ENCODE measurements around the gene GATA1. TPM values are rescaled to one million over a fixed set of nuclear protein-coding genes. Genes with fewer than 3 reads are reported as not detected.

GATA1 gene
- total RNA-seq, 1 donor from 2014 or later = not detected

DNA sequence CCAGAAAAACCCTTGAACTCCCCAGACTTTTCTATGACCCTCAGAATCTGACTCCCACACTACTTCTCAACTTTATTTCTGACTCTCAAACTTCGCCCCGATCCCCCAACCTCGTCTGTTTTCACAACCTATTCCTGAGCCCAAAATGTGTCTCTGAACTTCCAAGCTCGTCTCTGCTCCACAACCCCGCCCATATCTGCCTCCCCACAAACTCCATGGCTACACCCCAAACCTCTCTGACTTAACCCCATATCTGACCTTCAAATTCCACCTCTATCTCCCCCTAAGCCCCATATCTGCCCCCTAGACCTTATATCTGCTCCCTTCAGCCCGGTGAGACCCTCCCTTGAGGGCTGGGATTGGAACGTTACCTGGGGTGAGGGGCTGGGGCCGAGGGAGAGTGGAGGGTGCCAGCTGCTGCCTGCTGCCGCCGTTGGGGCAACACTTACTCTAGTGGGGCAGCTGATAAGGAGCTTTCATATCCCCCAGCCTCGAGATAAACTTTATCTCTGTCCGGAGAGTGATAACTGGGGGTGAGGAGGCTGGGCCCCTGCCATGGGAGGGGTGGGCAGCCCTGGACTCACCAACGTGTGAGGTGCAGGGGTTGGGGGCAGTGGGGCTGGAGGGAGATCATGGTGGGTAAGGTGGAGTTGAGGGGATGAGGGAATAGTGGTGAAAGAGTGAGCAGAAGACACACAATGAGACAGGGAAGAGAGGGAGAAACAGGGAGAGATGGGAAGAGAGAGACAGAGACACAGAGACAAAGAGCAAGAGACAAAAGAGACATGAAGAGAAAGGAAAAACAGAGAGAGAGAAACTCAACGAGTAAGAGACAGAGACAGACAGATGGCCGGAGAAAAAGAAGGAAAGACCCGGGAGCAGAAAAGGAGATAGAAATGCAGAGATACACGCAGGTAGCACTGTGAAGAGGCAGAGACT, 1.4 kb downstream of the GATA1 start:
- intact Hi-C loops (cut with micrococcal nuclease) = no loop called here
- Mint-ChIP-seq H3K36me3 (ENCODE audit: low read depth) (no peaks in the 10 kb centered on the region), H3K4me1 (ENCODE audit: low read depth) (no peaks in the 10 kb centered on the region), H3K4me3 (no peak overlapping the region), H3K27ac (no peak overlapping the region), H3K9me3 (no peaks in the 10 kb centered on the region), H3K27me3 (ENCODE audit: insufficient read depth) (peaks cover 10% of the 10 kb centered on the region)
- no peak for DNase-seq (ENCODE audit: low spot score)

DNA sequence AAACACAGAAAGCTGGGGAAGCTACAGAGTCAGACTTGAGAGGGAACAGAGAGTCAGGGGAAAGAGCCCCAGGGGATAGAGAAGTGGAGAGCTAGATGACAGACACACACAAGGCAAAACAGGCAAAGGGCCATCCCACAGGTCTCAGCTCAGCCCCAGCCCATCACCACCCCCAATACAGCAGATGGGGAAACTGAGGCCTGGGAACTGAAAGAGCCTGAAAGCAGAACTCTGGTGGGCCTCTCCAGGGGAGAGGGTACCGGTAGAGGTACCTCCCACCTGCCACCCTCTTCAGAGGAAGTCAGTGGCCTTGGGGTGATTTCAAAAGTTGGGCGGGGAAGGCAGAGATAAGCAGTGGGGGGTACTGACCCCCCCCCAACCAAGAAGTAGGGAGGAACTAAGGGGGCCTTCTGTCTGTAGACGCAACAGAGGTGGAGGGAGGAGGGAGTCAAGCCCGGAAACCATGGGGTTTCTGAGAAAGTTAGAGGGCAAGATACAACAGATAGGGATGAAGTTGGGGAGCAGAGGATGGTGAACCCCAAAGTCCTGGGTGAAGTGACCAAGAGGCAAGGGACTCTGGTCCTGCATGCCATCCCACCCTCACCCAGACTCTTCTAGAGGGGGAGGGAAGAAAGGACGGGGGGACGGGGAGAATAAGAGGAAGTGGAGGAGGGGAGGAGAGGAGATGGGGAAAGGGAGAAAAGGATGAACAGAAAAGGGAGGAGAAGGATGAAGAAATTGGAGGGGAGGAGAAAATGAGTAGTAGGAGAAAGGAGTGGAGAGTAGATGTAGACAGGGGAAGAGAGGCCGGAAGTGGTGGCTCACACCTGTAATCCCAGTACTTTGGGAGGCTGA, 3.2 kb downstream of the GATA1 start:
- no peaks in the 10 kb centered on the region for H3K4me1 Mint-ChIP-seq (ENCODE audit: low read depth)
- no peak for DNase-seq (ENCODE audit: low spot score)
- no peaks in the 10 kb centered on the region for H3K36me3 Mint-ChIP-seq (ENCODE audit: low read depth)
- intact Hi-C loops (cut with micrococcal nuclease) = no loop called here
- H3K27me3 Mint-ChIP-seq (ENCODE audit: insufficient read depth) = peaks cover 10% of the 10 kb centered on the region
- no peaks in the 10 kb centered on the region for H3K9me3 Mint-ChIP-seq
- H3K27ac Mint-ChIP-seq = no peak overlapping the region
- no peak overlapping the region for H3K4me3 Mint-ChIP-seq

DNA sequence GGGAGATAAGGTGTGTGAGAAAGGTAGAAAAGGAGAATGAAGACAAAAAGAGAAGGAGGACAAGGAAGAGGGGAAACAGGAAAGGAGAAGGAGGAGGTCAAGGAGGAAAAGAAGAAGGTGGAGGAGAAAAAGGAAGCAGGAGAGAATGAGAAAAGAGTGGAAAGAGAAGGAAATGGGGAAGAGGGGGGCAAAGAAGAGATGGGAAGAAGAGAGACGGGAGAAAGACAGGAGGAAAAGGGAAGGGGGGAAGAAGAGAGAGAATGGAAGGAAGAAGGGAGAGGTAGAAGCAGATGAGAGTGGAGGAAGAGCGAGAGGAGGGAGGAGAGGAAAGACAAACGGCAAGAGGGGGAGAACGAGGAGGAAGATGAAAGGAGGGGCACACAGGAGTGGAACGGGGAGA, 4.1 kb downstream of the GATA1 start:
- Mint-ChIP-seq H3K36me3 (ENCODE audit: low read depth) (no peaks in the 10 kb centered on the region), H3K4me1 (ENCODE audit: low read depth) (no peaks in the 10 kb centered on the region), H3K9me3 (no peaks in the 10 kb centered on the region), H3K27me3 (ENCODE audit: insufficient read depth) (peaks cover 10% of the 10 kb centered on the region), H3K27ac (no peak overlapping the region), H3K4me3 (no peak overlapping the region)
- intact Hi-C loops (cut with micrococcal nuclease) = no loop called here
- DNase-seq (ENCODE audit: low spot score) = no peak

DNA sequence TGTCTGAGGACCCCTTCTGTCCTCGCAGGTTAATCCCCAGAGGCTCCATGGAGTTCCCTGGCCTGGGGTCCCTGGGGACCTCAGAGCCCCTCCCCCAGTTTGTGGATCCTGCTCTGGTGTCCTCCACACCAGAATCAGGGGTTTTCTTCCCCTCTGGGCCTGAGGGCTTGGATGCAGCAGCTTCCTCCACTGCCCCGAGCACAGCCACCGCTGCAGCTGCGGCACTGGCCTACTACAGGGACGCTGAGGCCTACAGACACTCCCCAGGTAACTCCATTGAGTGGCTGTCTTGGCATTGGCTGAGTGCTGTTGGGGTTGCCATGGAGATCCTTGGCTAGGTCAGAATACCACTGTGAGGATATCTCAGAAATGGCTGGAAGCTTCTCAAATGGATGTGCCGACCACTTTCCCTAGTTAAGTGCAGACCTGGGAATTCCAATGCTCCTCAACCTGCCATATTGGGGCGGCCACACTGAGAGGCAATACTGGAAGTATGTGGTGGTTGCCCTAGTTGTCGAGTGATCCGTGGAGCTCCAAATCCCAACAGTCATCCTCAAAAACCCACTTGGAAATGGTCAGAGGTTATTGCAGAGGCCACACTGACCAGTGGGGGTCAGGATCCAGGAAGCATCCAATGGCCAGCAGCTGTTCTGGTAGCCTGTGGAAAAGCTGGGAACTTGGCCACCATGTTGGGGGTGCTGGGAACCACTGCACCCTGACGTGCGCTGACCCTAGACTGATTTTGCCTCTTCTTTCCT, 4.9 kb downstream of the GATA1 start:
- Mint-ChIP-seq H3K9me3 (no peaks in the 10 kb centered on the region), H3K27ac (no peak overlapping the region), H3K27me3 (ENCODE audit: insufficient read depth) (peaks cover 10% of the 10 kb centered on the region), H3K36me3 (ENCODE audit: low read depth) (no peaks in the 10 kb centered on the region), H3K4me3 (no peak overlapping the region), H3K4me1 (ENCODE audit: low read depth) (no peaks in the 10 kb centered on the region)
- intact Hi-C loops (cut with micrococcal nuclease) = no loop called here
- DNase-seq (ENCODE audit: low spot score) = no peak

DNA sequence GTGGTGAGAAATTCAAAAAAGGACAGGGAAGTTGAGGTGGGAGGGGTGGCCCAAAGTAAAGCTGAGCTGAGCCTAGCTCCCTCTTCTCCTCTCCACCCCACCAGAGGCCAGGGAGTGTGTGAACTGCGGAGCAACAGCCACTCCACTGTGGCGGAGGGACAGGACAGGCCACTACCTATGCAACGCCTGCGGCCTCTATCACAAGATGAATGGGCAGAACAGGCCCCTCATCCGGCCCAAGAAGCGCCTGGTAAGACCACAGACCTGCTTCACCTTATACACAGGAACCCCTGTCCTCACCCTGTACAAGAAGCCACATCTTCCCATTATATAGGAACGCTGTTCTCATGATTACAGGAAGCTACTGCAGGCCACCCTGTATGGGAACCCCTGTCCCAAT, 5.8 kb downstream of the GATA1 start:
- no peak overlapping the region for H3K27ac Mint-ChIP-seq
- no peaks in the 10 kb centered on the region for H3K9me3 Mint-ChIP-seq
- no peaks in the 10 kb centered on the region for H3K4me1 Mint-ChIP-seq (ENCODE audit: low read depth)
- H3K36me3 Mint-ChIP-seq (ENCODE audit: low read depth) = no peaks in the 10 kb centered on the region
- peaks cover 5% of the 10 kb centered on the region for H3K27me3 Mint-ChIP-seq (ENCODE audit: insufficient read depth)
- intact Hi-C loops (cut with micrococcal nuclease) = no loop called here
- H3K4me3 Mint-ChIP-seq = no peak overlapping the region
- no peak for DNase-seq (ENCODE audit: low spot score)

DNA sequence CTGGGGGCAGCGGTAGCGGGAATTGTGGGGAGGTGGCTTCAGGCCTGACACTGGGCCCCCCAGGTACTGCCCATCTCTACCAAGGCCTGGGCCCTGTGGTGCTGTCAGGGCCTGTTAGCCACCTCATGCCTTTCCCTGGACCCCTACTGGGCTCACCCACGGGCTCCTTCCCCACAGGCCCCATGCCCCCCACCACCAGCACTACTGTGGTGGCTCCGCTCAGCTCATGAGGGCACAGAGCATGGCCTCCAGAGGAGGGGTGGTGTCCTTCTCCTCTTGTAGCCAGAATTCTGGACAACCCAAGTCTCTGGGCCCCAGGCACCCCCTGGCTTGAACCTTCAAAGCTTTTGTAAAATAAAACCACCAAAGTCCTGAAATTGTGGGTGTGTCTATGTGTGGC, 7.5 kb downstream of the GATA1 start:
- no peaks in the 10 kb centered on the region for H3K4me1 Mint-ChIP-seq (ENCODE audit: low read depth)
- H3K27me3 Mint-ChIP-seq (ENCODE audit: insufficient read depth) = peaks cover 3% of the 10 kb centered on the region
- DNase-seq (ENCODE audit: low spot score) = no peak
- H3K4me3 Mint-ChIP-seq = no peak overlapping the region
- no peak overlapping the region for H3K27ac Mint-ChIP-seq
- H3K9me3 Mint-ChIP-seq = no peaks in the 10 kb centered on the region
- no peaks in the 10 kb centered on the region for H3K36me3 Mint-ChIP-seq (ENCODE audit: low read depth)
- intact Hi-C loops (cut with micrococcal nuclease) = no loop called here

DNA sequence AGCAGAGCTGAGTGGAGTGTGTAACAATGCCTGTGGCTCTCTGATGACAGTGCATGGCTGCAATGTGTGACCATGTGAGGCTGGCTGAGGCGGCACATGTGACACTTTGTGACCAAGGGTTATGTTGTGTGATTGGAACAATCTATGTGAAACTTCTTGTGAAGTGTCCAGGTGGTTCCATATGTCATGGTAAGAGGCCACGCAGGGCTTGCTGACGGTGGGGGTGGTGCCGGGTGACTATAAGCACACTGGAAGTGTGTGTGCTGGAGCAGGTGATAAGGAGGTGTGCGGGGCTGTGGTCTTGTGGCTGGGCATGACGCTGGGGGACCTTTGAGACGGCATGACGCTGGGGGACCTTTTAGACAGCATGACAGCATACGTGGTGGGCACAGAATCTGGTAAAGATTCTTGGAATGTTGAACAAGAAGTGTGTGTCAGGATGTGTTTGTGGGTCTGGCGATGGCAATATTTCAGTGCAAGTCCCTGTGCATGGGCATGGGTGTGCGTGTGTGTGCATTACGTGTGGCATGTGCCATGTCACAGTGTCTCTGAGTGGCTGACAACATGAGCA, 8.0 kb downstream of the GATA1 start:
- no peak for DNase-seq (ENCODE audit: low spot score)
- Mint-ChIP-seq H3K27me3 (ENCODE audit: insufficient read depth) (peaks cover 3% of the 10 kb centered on the region), H3K9me3 (no peaks in the 10 kb centered on the region), H3K4me3 (no peak overlapping the region), H3K4me1 (ENCODE audit: low read depth) (no peaks in the 10 kb centered on the region), H3K27ac (no peak overlapping the region), H3K36me3 (ENCODE audit: low read depth) (no peaks in the 10 kb centered on the region)
- intact Hi-C loops (cut with micrococcal nuclease) = no loop called here

DNA sequence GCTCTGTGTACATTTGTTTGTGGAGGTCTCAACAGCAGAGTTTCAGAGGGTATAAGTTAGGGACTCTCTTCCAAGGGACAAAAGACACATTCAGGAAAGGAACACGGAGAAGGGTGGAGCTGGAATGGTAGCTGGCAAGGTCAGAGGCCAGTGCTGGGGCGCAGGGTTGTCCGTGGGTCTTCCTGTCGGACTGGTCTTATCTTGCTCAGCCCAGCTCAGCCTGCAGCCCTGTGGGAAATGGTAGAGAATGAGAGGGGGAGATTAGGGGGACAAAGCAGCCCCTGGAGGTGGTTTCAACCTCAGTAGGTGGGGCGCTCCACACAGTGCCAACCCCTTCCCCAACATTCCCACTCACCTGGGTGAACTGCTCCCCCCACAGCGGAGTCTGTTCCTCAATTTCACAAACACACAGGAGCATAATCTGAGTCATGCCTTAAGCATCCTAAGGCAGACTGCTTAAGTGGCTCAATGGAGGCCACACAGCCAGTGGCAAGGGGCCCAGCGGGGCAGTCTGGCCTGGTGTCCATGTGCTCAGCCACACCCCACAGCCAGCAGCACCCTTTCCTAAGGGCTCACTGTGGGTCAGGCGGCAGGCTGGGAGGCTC, 8.6 kb downstream of the GATA1 start:
- Mint-ChIP-seq H3K4me3 (no peak overlapping the region), H3K27ac (no peak overlapping the region), H3K9me3 (no peaks in the 10 kb centered on the region), H3K4me1 (ENCODE audit: low read depth) (peaks cover 1% of the 10 kb centered on the region), H3K36me3 (ENCODE audit: low read depth) (no peaks in the 10 kb centered on the region), H3K27me3 (ENCODE audit: insufficient read depth) (peaks cover 3% of the 10 kb centered on the region)
- intact Hi-C loops (cut with micrococcal nuclease) = no loop called here
- DNase-seq (ENCODE audit: low spot score) = no peak

DNA sequence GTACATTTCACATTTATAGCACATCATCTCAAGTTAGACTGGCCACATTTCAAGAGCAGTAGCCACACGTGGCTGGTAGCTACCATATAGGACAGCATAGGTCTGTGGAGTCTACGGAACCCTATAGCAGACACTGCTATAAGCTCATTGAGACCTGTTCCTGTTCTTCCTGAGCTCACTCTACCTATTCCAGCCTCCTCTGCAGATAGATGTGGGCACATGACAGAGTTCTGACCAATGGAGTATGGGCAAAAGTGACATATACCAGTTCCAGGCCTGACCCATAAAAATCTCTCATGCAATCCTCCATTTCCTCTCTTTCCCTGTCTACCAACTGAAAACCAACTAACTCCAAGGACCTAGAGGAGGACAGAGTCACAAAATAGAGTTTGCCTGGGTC, 11.9 kb downstream of the GATA1 start:
- intact Hi-C loops (cut with micrococcal nuclease) = no loop called here
- H3K4me1 Mint-ChIP-seq (ENCODE audit: low read depth) = peaks cover 13% of the 10 kb centered on the region
- H3K9me3 Mint-ChIP-seq = no peaks in the 10 kb centered on the region
- H3K36me3 Mint-ChIP-seq (ENCODE audit: low read depth) = peaks cover 4% of the 10 kb centered on the region
- no peaks in the 10 kb centered on the region for H3K27me3 Mint-ChIP-seq (ENCODE audit: insufficient read depth)
- no peak overlapping the region for H3K4me3 Mint-ChIP-seq
- DNase-seq (ENCODE audit: low spot score) = no peak
- no peak overlapping the region for H3K27ac Mint-ChIP-seq

DNA sequence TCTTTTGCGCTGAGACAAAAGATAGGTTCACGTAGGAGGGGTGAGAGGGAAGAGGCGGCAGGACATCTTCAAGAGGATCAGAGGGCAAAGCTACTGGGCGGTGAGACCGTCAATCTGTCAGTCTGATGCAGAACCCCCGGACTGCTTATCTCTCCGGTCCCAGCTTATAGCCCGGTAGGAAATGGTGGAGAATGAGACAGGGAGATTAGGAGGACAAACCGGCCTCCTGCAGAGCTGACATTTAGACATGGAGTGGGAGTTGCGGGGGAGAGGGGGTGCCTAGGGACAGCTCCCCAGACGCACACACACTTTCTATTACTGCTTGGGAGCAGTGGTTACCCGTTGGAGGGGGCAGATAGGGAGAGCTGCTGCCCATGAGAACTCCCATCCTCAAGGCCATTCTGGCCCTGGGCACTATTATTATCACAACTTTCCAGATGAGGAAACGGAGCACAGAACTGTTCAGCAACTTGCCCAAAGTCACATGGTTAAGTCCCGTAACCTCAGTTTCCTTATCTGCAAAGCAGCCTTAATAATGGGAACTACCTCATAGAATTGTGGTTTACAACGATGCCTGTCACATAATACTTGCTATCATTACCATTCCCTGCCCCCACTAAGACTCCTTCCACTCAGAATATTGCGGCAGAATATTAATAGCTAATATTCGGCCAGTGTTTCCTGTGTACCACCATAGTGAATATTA, 14.3 kb downstream of the GATA1 start:
- no peak for DNase-seq (ENCODE audit: low spot score)
- Mint-ChIP-seq H3K36me3 (ENCODE audit: low read depth) (peaks cover 12% of the 10 kb centered on the region), H3K27me3 (ENCODE audit: insufficient read depth) (no peaks in the 10 kb centered on the region), H3K27ac (peak overlapping the region; percentile 98), H3K9me3 (no peaks in the 10 kb centered on the region), H3K4me3 (peak overlapping the region; percentile 91), H3K4me1 (ENCODE audit: low read depth) (peaks cover 13% of the 10 kb centered on the region)
- intact Hi-C loops (cut with micrococcal nuclease) = loop anchor here (1.0 to 10.0 kb wide), 9 partner anchors 137 to 1146 kb away; partner anchors contain the start of genes ELK1, MAGIX, TBC1D25 and TFE3

DNA sequence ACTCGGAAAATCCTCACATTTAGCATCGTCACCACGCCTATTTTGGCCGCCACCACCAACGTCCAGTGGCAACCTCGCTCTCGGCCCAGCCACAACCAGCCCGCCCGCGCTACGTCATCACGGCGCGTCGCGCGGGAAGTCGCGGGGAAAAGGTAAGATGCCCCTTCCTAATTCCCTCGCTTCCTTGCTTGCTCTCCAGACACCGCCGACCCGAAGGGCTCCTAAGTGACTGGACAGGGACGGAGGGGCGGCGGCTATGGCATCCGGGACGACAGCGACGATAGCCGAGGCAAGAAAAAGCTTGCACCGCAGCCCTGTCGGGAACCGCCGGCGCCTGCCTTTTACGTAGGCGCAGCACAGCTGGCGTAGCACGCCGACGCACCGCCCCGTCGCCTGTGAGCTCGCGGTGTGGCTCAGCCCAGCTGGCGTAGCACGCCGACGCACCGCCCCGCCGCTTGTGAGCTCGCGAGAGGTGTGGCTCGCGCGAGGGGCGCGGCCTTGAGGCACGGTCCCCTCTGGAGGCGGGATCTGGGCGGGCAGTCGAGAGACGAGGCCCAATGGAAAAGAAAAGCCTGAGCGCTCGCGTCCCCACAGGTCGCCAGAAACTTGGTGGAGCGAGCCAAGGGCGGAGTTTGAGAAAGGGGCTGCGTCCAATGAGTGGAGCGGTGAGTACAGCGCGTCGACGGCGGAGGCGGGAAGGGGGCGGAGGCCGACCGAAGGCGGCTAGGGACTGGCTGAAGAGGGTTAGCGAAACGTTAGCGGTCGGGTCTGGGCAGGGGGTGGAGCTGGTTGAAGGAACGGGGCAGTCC, 15.1 kb downstream of the GATA1 start, which contains the start of gene HDAC6:
Gene HDAC6 (plus strand): TSS at position 788 of the 809 bp plus-strand sequence. CDS start 626 bp downstream, outside the sequence.
- Mint-ChIP-seq H3K36me3 (ENCODE audit: low read depth) (peaks cover 12% of the 10 kb centered on the region), H3K4me3 (peak within 1 kb of the TSS; percentile 91), H3K27ac (peak within 1 kb of the TSS; percentile 98), H3K4me1 (ENCODE audit: low read depth) (peaks cover 13% of the 10 kb centered on the region), H3K27me3 (ENCODE audit: insufficient read depth) (no peaks in the 10 kb centered on the region), H3K9me3 (no peaks in the 10 kb centered on the region)
- DNase-seq (ENCODE audit: low spot score) = peak; percentile 94
- intact Hi-C loops (cut with micrococcal nuclease) = loop anchor here (1.0 to 10.0 kb wide), 18 partner anchors 64 to 1147 kb away; partner anchors contain the start of genes EBP, ELK1, GPKOW and GRIPAP1
